ENCODE results near the gene DNAJC25. TPM values are rescaled to one million over a fixed set of nuclear protein-coding genes. Genes with fewer than 3 reads are reported as not detected.
"Not testable (repeated sequence)": the region's sequence is repeated elsewhere in the genome, so short reads cannot be mapped to it uniquely, and the experiment has no call there.

DNAJC25 gene
- polyA plus RNA-seq, 2 donors = 3.3 to 3.7 TPM

GRCh38 chr9:111601237-111602018 is 29.7 kb upstream of the DNAJC25 start:
- peaks cover 0 to 3% of the 10 kb centered on the region in 2 donors for H3K4me1 ChIP-seq (ENCODE audit: control insufficient read depth in 2 of 2, insufficient read depth in 2 of 2, low read length in 1 of 2)
- H3K27ac ChIP-seq (ENCODE audit: low read depth in 2 of 2, low read length in 1 of 2) = no peak overlapping the region
- no peaks in the 10 kb centered on the region for H3K27me3 ChIP-seq (ENCODE audit: control insufficient read depth in 1 of 2, insufficient read depth in 2 of 2, low read length in 2 of 2)
- no peak overlapping the region for H3K4me3 ChIP-seq (ENCODE audit: low read depth in 1 of 2, low read length in 2 of 2)
- no peaks in the 10 kb centered on the region for H3K36me3 ChIP-seq (ENCODE audit: control insufficient read depth in 2 of 2, insufficient read depth in 2 of 2, low read length in 1 of 2)
- H3K9me3 ChIP-seq (ENCODE audit: control insufficient read depth in 2 of 2, insufficient read depth in 1 of 2, low read depth in 1 of 2, low read length in 1 of 2) = no peaks in the 10 kb centered on the region
- 67 to 70% methylated on average over 10 of the region's 10 CpGs for WGBS, 2 donors

GRCh38 chr9:111603041-111603440 is 28.1 kb upstream of the DNAJC25 start:
- no peaks in the 10 kb centered on the region for H3K27me3 ChIP-seq (ENCODE audit: control insufficient read depth in 1 of 2, insufficient read depth in 2 of 2, low read length in 2 of 2)
- H3K4me1 ChIP-seq (ENCODE audit: control insufficient read depth in 2 of 2, insufficient read depth in 2 of 2, low read length in 1 of 2) = peaks cover 0 to 3% of the 10 kb centered on the region in 2 donors
- 71 to 83% methylated on average over 4 of the region's 4 CpGs for WGBS, 2 donors
- no peak overlapping the region for H3K27ac ChIP-seq (ENCODE audit: low read depth in 2 of 2, low read length in 1 of 2)
- H3K4me3 ChIP-seq (ENCODE audit: low read depth in 1 of 2, low read length in 2 of 2) = no peak overlapping the region
- H3K36me3 ChIP-seq (ENCODE audit: control insufficient read depth in 2 of 2, insufficient read depth in 2 of 2, low read length in 1 of 2) = no peaks in the 10 kb centered on the region
- H3K9me3 ChIP-seq (ENCODE audit: control insufficient read depth in 2 of 2, insufficient read depth in 1 of 2, low read depth in 1 of 2, low read length in 1 of 2) = no peaks in the 10 kb centered on the region

- H3K4me1 ChIP-seq (ENCODE audit: control insufficient read depth in 2 of 2, insufficient read depth in 2 of 2, low read length in 1 of 2) = peaks cover 0 to 3% of the 10 kb centered on the region in 2 donors
- no peaks in the 10 kb centered on the region for H3K27me3 ChIP-seq (ENCODE audit: control insufficient read depth in 1 of 2, insufficient read depth in 2 of 2, low read length in 2 of 2)
- 71 to 85% methylated on average over 16 of the region's 16 CpGs for WGBS, 2 donors
- H3K36me3 ChIP-seq (ENCODE audit: control insufficient read depth in 2 of 2, insufficient read depth in 2 of 2, low read length in 1 of 2) = no peaks in the 10 kb centered on the region
- H3K27ac ChIP-seq (ENCODE audit: low read depth in 2 of 2, low read length in 1 of 2) = no peak overlapping the region
- no peaks in the 10 kb centered on the region for H3K9me3 ChIP-seq (ENCODE audit: control insufficient read depth in 2 of 2, insufficient read depth in 1 of 2, low read depth in 1 of 2, low read length in 1 of 2)
- H3K4me3 ChIP-seq (ENCODE audit: low read depth in 1 of 2, low read length in 2 of 2) = no peak overlapping the region
These were observed 27.0 kb upstream of the DNAJC25 start for GRCh38 chr9:111604054-111604615.

DNA sequence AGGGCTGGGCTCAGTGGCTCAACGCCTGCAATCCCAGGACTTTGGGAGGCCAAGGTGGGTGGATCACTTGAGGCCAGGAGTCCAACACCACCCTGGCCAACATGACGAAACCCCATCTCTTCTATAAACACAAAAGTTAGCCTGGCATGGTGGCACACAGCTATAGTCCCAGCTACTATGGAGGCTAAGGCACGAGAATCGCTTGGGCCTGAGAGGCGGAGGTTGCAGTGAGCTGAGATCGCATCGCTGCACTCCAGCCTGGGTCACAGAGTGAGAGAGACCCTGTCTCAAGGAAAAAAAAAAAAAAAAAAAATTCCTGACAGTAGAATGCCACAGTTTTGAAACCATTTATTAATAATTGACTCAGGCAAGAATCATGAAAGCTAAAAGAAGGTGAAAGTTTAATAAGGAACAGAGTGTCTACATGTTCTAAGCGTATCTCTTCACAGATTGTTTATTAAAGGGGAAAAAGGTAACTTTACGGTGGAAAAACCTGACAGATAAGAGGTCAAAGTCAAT is 26.0 kb upstream of the DNAJC25 start:
- H3K36me3 ChIP-seq (ENCODE audit: control insufficient read depth in 2 of 2, insufficient read depth in 2 of 2, low read length in 1 of 2) = no peaks in the 10 kb centered on the region
- H3K9me3 ChIP-seq (ENCODE audit: control insufficient read depth in 2 of 2, insufficient read depth in 1 of 2, low read depth in 1 of 2, low read length in 1 of 2) = no peaks in the 10 kb centered on the region
- peaks cover 0 to 4% of the 10 kb centered on the region in 2 donors for H3K4me1 ChIP-seq (ENCODE audit: control insufficient read depth in 2 of 2, insufficient read depth in 2 of 2, low read length in 1 of 2)
- H3K27me3 ChIP-seq (ENCODE audit: control insufficient read depth in 1 of 2, insufficient read depth in 2 of 2, low read length in 2 of 2) = no peaks in the 10 kb centered on the region
- WGBS, 2 donors = 90 to 91% methylated on average over 9 of the region's 9 CpGs
- H3K27ac ChIP-seq (ENCODE audit: low read depth in 2 of 2, low read length in 1 of 2) = no peak overlapping the region
- no peak overlapping the region for H3K4me3 ChIP-seq (ENCODE audit: low read depth in 1 of 2, low read length in 2 of 2)

GRCh38 chr9:111610149-111610548 is 21.0 kb upstream of the DNAJC25 start:
- H3K9me3 ChIP-seq (ENCODE audit: control insufficient read depth in 2 of 2, insufficient read depth in 1 of 2, low read depth in 1 of 2, low read length in 1 of 2) = no peaks in the 10 kb centered on the region
- H3K27ac ChIP-seq (ENCODE audit: low read depth in 2 of 2, low read length in 1 of 2) = peak overlapping the region; percentile 78 to 79
- 34 to 35% methylated on average over 5 of the region's 5 CpGs for WGBS, 2 donors

GRCh38 chr9:111610845-111611244 is 20.3 kb upstream of the DNAJC25 start:
- Histone ChIP-seq H3K36me3 (ENCODE audit: control insufficient read depth in 2 of 2, insufficient read depth in 2 of 2, low read length in 1 of 2) (no peaks in the 10 kb centered on the region), H3K27ac (ENCODE audit: low read depth in 2 of 2, low read length in 1 of 2) (peak overlapping the region; percentile 78 to 79), H3K4me1 (ENCODE audit: control insufficient read depth in 2 of 2, insufficient read depth in 2 of 2, low read length in 1 of 2) (peaks cover 0 to 3% of the 10 kb centered on the region in 2 donors), H3K4me3 (ENCODE audit: low read depth in 1 of 2, low read length in 2 of 2) (no peak overlapping the region), H3K9me3 (ENCODE audit: control insufficient read depth in 2 of 2, insufficient read depth in 1 of 2, low read depth in 1 of 2, low read length in 1 of 2) (no peaks in the 10 kb centered on the region), H3K27me3 (ENCODE audit: control insufficient read depth in 1 of 2, insufficient read depth in 2 of 2, low read length in 2 of 2) (no peaks in the 10 kb centered on the region)
- 44 to 47% methylated on average over 7 of the region's 7 CpGs for WGBS, 2 donors

More at GRCh38 chr9:111610149-111610548, 21.0 kb upstream of the DNAJC25 start:
- Histone ChIP-seq H3K36me3 (ENCODE audit: control insufficient read depth in 2 of 2, insufficient read depth in 2 of 2, low read length in 1 of 2) (no peaks in the 10 kb centered on the region), H3K4me3 (ENCODE audit: low read depth in 1 of 2, low read length in 2 of 2) (no peak overlapping the region), H3K27me3 (ENCODE audit: control insufficient read depth in 1 of 2, insufficient read depth in 2 of 2, low read length in 2 of 2) (no peaks in the 10 kb centered on the region), H3K4me1 (ENCODE audit: control insufficient read depth in 2 of 2, insufficient read depth in 2 of 2, low read length in 1 of 2) (peaks cover 0 to 3% of the 10 kb centered on the region in 2 donors)

- WGBS, 2 donors = 44 to 47% methylated on average over 4 of the region's 4 CpGs
- no peak overlapping the region for H3K27ac ChIP-seq (ENCODE audit: low read depth in 2 of 2, low read length in 1 of 2)
- no peak overlapping the region for H3K4me3 ChIP-seq (ENCODE audit: low read depth in 1 of 2, low read length in 2 of 2)
- no peaks in the 10 kb centered on the region for H3K9me3 ChIP-seq (ENCODE audit: control insufficient read depth in 2 of 2, insufficient read depth in 1 of 2, low read depth in 1 of 2, low read length in 1 of 2)
- H3K27me3 ChIP-seq (ENCODE audit: control insufficient read depth in 1 of 2, insufficient read depth in 2 of 2, low read length in 2 of 2) = no peaks in the 10 kb centered on the region
- H3K4me1 ChIP-seq (ENCODE audit: control insufficient read depth in 2 of 2, insufficient read depth in 2 of 2, low read length in 1 of 2) = peaks cover 0 to 3% of the 10 kb centered on the region in 2 donors
- H3K36me3 ChIP-seq (ENCODE audit: control insufficient read depth in 2 of 2, insufficient read depth in 2 of 2, low read length in 1 of 2) = no peaks in the 10 kb centered on the region
These were observed 17.6 kb upstream of the DNAJC25 start for GRCh38 chr9:111613436-111614040.

- whole genome bisulfite sequencing, 2 donors = 48 to 55% methylated on average over 3 of the region's 3 CpGs
- no peaks in the 10 kb centered on the region for H3K36me3 ChIP-seq (ENCODE audit: control insufficient read depth in 2 of 2, insufficient read depth in 2 of 2, low read length in 1 of 2)
- H3K4me1 ChIP-seq (ENCODE audit: control insufficient read depth in 2 of 2, insufficient read depth in 2 of 2, low read length in 1 of 2) = no peaks in the 10 kb centered on the region
- no peak overlapping the region for H3K4me3 ChIP-seq (ENCODE audit: low read depth in 1 of 2, low read length in 2 of 2)
- no peaks in the 10 kb centered on the region for H3K27me3 ChIP-seq (ENCODE audit: control insufficient read depth in 1 of 2, insufficient read depth in 2 of 2, low read length in 2 of 2)
- H3K27ac ChIP-seq (ENCODE audit: low read depth in 2 of 2, low read length in 1 of 2) = no peak overlapping the region
- no peaks in the 10 kb centered on the region for H3K9me3 ChIP-seq (ENCODE audit: control insufficient read depth in 2 of 2, insufficient read depth in 1 of 2, low read depth in 1 of 2, low read length in 1 of 2)
These were observed 15.2 kb upstream of the DNAJC25 start for GRCh38 chr9:111615928-111616327.

DNA sequence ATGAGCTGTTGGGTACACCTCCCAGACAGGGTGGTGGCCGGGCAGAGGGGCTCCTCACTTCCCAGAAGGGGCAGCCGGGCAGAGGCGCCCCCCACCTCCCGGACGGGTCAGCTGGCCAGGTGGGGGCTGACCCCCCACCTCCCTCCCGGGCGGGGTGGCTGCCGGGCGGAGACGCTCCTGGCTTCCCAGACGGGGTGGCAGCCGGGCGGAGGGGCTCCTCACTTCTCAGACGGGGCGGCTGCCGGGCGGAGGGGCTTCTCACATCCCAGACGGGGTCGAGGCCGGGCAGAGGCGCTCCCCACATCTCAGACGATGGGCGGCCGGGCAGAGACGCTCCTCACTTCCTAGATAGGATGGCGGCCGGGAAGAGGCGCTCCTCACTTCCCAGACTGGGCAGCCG is 13.8 kb upstream of the DNAJC25 start:
- H3K9me3 ChIP-seq (ENCODE audit: control insufficient read depth in 2 of 2, insufficient read depth in 1 of 2, low read depth in 1 of 2, low read length in 1 of 2); H3K4me3 ChIP-seq (ENCODE audit: low read depth in 1 of 2, low read length in 2 of 2); H3K36me3 ChIP-seq (ENCODE audit: control insufficient read depth in 2 of 2, insufficient read depth in 2 of 2, low read length in 1 of 2); H3K27ac ChIP-seq (ENCODE audit: low read depth in 2 of 2, low read length in 1 of 2); H3K4me1 ChIP-seq (ENCODE audit: control insufficient read depth in 2 of 2, insufficient read depth in 2 of 2, low read length in 1 of 2); H3K27me3 ChIP-seq (ENCODE audit: control insufficient read depth in 1 of 2, insufficient read depth in 2 of 2, low read length in 2 of 2): not testable (repeated sequence)
- 96 to 97% methylated on average over 22 to 29 of the region's 29 CpGs for WGBS, 2 donors
